ENCODE data around the gene CACNA1D.

The CACNA1D gene

DNA sequence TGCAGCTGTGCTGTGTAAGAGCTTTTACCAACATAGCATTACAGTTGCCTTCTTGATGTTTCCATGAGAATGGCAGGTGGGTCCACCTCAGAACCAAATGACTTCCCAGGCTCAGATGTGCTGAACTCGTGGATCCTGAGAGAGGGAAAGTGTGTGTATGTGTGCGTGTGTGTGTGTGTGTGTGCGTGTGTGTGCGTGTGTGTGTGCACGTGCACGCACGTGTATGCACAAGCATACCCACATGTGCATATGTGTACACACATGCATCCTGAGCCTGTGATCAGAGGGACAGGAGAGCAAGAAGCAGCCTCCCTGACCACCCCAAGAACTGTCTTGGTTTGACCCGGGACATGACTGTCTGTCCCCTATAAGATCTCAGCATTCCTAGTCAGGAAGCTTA lies 303.7 kb downstream of the CACNA1D start:
- CTCF ChIA-PET, result no interaction called here
- TF ChIP-seq FOXA1 (IDR thresholded peaks at IDR 0.05) (no peak), CTBP1 (IDR thresholded peaks at IDR 0.05; ENCODE audit: borderline replicate concordance) (no peak)
- DNase-seq (ENCODE audit: extremely low spot score), result no peak
- POLR2A ChIA-PET, result interaction anchor here (0.7 kb wide), 1 partner anchor 320 kb away, joined by 3 read pairs; no protein-coding TSS in a partner anchor

DNA sequence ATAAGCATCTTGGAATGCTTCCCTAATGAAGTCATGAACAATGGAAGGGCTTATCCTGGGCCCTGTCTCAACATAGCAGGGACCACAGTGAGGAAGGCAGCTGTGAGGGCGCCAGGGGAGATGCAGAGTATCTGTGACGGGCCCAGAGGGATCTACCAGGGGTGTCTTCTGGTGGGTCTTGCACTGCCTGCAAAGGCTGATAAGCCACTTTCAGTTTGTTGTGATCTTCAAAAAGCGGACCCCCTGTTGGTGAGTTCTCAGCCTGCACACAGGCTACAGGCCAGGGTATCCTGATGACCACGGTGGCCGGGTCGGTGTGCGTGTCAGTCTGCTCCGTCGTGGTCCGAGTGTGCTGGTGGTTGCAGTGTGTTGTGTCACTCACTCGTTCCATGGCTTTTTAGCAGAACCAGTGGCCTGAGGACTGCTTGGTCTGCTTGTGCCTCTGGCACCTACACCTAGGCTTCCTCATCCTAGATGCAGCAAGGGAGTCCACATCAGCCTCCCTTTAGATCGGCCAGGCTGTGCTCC lies 305.0 kb downstream of the CACNA1D start:
- no peak for TF ChIP-seq FOXM1 (IDR thresholded peaks at IDR 0.05; ENCODE audit: borderline replicate concordance)
- TF ChIP-seq PKNOX1 (IDR thresholded peaks at IDR 0.05), result no peak
- no peak for TF ChIP-seq CTBP1 (IDR thresholded peaks at IDR 0.05; ENCODE audit: borderline replicate concordance)
- TF ChIP-seq NFRKB (IDR thresholded peaks at IDR 0.05), result no peak
- TF ChIP-seq TARDBP (IDR thresholded peaks at IDR 0.05), result no peak
- no peak for TF ChIP-seq ARNT (IDR thresholded peaks at IDR 0.05)
- no peak for TF ChIP-seq FOXK2 (IDR thresholded peaks at IDR 0.05)
- TF ChIP-seq LEF1 (IDR thresholded peaks at IDR 0.05; ENCODE audit: borderline replicate concordance), result no peak
- TF ChIP-seq SP1 (IDR thresholded peaks at IDR 0.05), result no peak
- POLR2A ChIA-PET, result no interaction called here
- no peak for DNase-seq (ENCODE audit: extremely low spot score)
- CTCF ChIA-PET, result no interaction called here

DNA sequence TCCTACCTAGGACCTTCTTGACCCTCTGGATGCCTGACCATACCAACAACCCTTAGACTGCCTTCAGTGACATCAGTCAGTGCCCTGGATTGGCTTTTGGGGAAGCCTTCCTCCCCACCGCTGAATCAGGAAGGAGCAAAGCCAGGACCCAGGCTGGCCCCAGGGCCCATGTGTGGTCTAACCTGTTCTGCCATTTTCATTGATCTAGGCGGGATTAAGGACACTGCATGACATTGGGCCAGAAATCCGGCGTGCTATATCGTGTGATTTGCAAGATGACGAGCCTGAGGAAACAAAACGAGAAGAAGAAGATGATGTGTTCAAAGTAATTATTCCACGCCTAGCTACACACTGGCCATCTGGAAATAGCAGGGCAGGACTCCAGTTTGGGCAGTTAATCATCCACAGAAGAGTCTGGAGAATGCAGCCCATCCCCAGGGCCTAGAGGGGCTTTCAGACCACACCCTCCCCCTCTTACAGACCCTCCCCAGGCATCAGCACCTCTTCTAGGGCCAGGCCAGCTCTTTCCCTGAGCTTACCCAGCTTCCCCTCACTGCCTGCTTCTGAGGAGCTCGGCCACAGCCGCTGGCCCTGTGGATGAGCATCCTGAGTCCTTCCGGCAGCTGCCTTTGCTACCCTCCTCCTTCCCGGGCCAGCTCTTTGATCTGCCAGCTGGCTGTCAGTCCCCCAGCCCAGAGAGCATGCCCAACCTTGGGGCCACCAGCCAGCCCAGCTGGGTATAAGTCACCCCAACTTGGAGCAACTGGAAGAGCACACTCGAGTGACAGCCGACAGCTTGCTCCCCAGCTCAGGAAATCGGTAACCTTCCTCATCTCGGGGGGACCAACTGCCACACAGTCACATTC lies 305.9 kb downstream of the CACNA1D start:
- TF ChIP-seq SUZ12 (IDR thresholded peaks at IDR 0.05), result no peak
- no peak for DNase-seq (ENCODE audit: extremely low spot score)
- ChIA-PET POLR2A (no interaction called here), CTCF (interaction anchor here (0.8 kb wide), 1 partner anchor 45 kb away, joined by 3 read pairs; no protein-coding TSS in a partner anchor)

GRCh38 chr3:53801319-53801718 lies 306.9 kb downstream of the CACNA1D start:
- ChIA-PET POLR2A (no interaction called here), CTCF (no interaction called here)
- TF ChIP-seq NFRKB (IDR thresholded peaks at IDR 0.05), result no peak
- TF ChIP-seq ARNT (IDR thresholded peaks at IDR 0.05), result no peak
- TF ChIP-seq L3MBTL2 (conservative IDR thresholded peaks at IDR 0.05), result no peak
- TF ChIP-seq LEF1 (IDR thresholded peaks at IDR 0.05; ENCODE audit: borderline replicate concordance), result no peak
- TF ChIP-seq HDGF (IDR thresholded peaks at IDR 0.05; ENCODE audit: borderline replicate concordance), result no peak
- TF ChIP-seq SP1 (IDR thresholded peaks at IDR 0.05), result no peak
- TF ChIP-seq ELF4 (IDR thresholded peaks at IDR 0.05), result no peak
- DNase-seq (ENCODE audit: extremely low spot score), result no peak

- POLR2A ChIA-PET, result no interaction called here
- TF ChIP-seq FOXA1 (IDR thresholded peaks at IDR 0.05) (no peak), L3MBTL2 (conservative IDR thresholded peaks at IDR 0.05) (no peak), ARNT (IDR thresholded peaks at IDR 0.05) (no peak), PKNOX1 (IDR thresholded peaks at IDR 0.05) (no peak), BHLHE40 (IDR thresholded peaks at IDR 0.05; ENCODE audit: borderline replicate concordance) (no peak), TARDBP (IDR thresholded peaks at IDR 0.05) (no peak), ELF4 (IDR thresholded peaks at IDR 0.05) (no peak), SUZ12 (IDR thresholded peaks at IDR 0.05) (no peak), LEF1 (IDR thresholded peaks at IDR 0.05; ENCODE audit: borderline replicate concordance) (no peak), HDGF (IDR thresholded peaks at IDR 0.05; ENCODE audit: borderline replicate concordance) (no peak), SP1 (IDR thresholded peaks at IDR 0.05) (no peak), FOXM1 (IDR thresholded peaks at IDR 0.05; ENCODE audit: borderline replicate concordance) (no peak), ZNF384 (IDR thresholded peaks at IDR 0.05) (no peak)
- no peak for DNase-seq (ENCODE audit: extremely low spot score)
- CTCF ChIA-PET, result no interaction called here
Observed at GRCh38 chr3:53802256-53802880, 308.0 kb downstream of the CACNA1D start.

DNA sequence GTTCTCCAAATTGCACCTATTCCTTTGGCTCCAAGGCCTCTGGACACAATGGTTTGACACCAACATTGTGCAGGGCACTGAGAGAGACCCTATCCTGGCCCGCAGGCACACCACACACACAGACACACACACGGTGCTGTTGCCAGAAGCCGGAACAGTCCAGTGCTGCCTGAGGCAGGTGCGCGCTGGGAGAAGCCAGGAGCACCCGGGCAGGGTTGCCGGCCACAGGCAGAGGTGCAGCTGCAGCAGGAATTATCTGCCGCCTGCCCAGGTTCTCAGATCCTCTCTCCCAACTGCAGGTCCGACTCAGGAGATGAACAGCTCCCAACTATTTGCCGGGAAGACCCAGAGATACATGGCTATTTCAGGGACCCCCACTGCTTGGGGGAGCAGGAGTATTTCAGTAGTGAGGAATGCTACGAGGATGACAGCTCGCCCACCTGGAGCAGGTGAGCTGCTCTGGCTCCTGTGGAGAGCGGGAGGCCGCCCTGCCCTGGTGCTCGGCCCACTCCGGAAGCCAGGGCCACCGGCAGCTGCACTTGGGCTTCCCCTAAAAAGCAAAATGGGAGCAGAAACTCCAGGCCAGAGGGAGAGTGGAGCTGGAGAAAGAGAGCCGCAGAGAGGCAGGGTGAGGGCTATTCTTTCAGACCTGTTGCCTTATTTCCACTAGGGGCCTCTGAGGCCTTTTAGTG lies 308.9 kb downstream of the CACNA1D start:
- ChIA-PET POLR2A (no interaction called here), CTCF (no interaction called here)
- DNase-seq (ENCODE audit: extremely low spot score), result no peak
- TF ChIP-seq CTBP1 (IDR thresholded peaks at IDR 0.05; ENCODE audit: borderline replicate concordance) (no peak), SUZ12 (IDR thresholded peaks at IDR 0.05) (no peak), LEF1 (IDR thresholded peaks at IDR 0.05; ENCODE audit: borderline replicate concordance) (no peak), ARNT (IDR thresholded peaks at IDR 0.05) (no peak), PKNOX1 (IDR thresholded peaks at IDR 0.05) (no peak), HDGF (IDR thresholded peaks at IDR 0.05; ENCODE audit: borderline replicate concordance) (no peak), L3MBTL2 (conservative IDR thresholded peaks at IDR 0.05) (no peak), NFRKB (IDR thresholded peaks at IDR 0.05) (no peak), ELF4 (IDR thresholded peaks at IDR 0.05) (no peak), ZNF384 (IDR thresholded peaks at IDR 0.05) (no peak), FOXK2 (IDR thresholded peaks at IDR 0.05) (no peak), SP1 (IDR thresholded peaks at IDR 0.05) (no peak)

Data from HEK293T (cell line).